IMR-90 (cell line): Measurements from ENCODE around the gene GPC4. TPM values are rescaled to one million over a fixed set of nuclear protein-coding genes. Genes with fewer than 3 reads are reported as not detected.

ENCODE experiments used
- ATAC-seq: fragments of 200-7000 bp; cut with Tn5 transposase; 2 replicates; pipeline ENCODE4 v1.9.1; 2020; ENCODE audit warnings: low read depth, mild to moderate bottlenecking, moderate library complexity
- BruUV-seq: library from RNA; stranded (reverse); fragments of 400-500 nt; replicated peaks from 2 replicates; lab custom pipeline; 2021; lab: Mats Ljungman, UMichigan
- CTCF ChIA-PET: fragments of 300-600 bp; formaldehyde crosslinking; extraction: SDS; loops from one replicate; lab custom pipeline; 2021; ENCODE audit warnings: antibody characterized with exemption; lab: Yijun Ruan, JAX
- POLR2A ChIA-PET: fragments of 300-600 bp; sonication (Branson Sonifier 250); formaldehyde crosslinking; loops from one replicate; lab custom pipeline; 2022; ENCODE audit warnings: antibody characterized with exemption; ENCODE audit not compliant: unreplicated experiment; lab: Charles Lee
- DNase-seq: peaks from one replicate; pipeline ENCODE4 v3.0.0; 2013
- H2AFZ ChIP-seq: replicated peaks from 2 replicates; pipeline ENCODE3; 2013; ENCODE audit warnings: low read length, mild to moderate bottlenecking; ENCODE audit not compliant: poor library complexity
- H2AK5ac ChIP-seq: 2 replicates; pipeline ENCODE4 v1.6.1; 2013; ENCODE audit warnings: low read depth, low read length, inconsistent platforms
- H2AK9ac ChIP-seq: replicated peaks from 2 replicates; pipeline ENCODE3; 2013; ENCODE audit warnings: mild to moderate bottlenecking, low read depth, low read length, moderate library complexity; ENCODE audit not compliant: poor library complexity
- H2BK120ac ChIP-seq: 2 replicates; pipeline ENCODE4 v1.6.1; 2013; ENCODE audit warnings: low read depth, low read length, inconsistent platforms
- H2BK15ac ChIP-seq: 3 replicates; pipeline ENCODE4 v1.6.1; 2013; ENCODE audit warnings: low read depth, low read length, inconsistent platforms
- H2BK20ac ChIP-seq: 2 replicates; pipeline ENCODE4 v1.6.1; 2013; ENCODE audit warnings: low read depth, mild to moderate bottlenecking, inconsistent platforms, low read length, moderate library complexity
- H2BK5ac ChIP-seq: 2 replicates; pipeline ENCODE4 v1.6.1; 2013; ENCODE audit warnings: mild to moderate bottlenecking, low read depth, low read length, inconsistent platforms; ENCODE audit not compliant: poor library complexity, severe bottlenecking
- H3K14ac ChIP-seq: replicated peaks from 2 replicates; pipeline ENCODE4 v1.6.1; 2013; ENCODE audit warnings: low read depth, low read length, inconsistent platforms
- H3K18ac ChIP-seq: 2 replicates; pipeline ENCODE4 v1.6.1; 2013; ENCODE audit warnings: low read depth, low read length, control low read depth
- H3K23ac ChIP-seq: 2 replicates; pipeline ENCODE4 v1.6.1; 2013; ENCODE audit warnings: low read depth, low read length, inconsistent platforms
- H3K27ac ChIP-seq: 2 replicates; pipeline ENCODE4 v1.5.1; 2013; ENCODE audit warnings: mild to moderate bottlenecking, control low read depth, low read length; ENCODE audit not compliant: insufficient read depth
- H3K27me3 ChIP-seq: 2 replicates; pipeline ENCODE4 v1.6.1; 2013; ENCODE audit warnings: low read length; ENCODE audit not compliant: control insufficient read depth, insufficient read depth
- H3K36me3 ChIP-seq: 2 replicates; pipeline ENCODE4 v1.6.1; 2013; ENCODE audit warnings: low read length, mixed read lengths; ENCODE audit not compliant: control insufficient read depth, insufficient read depth
- H3K4ac ChIP-seq: 2 replicates; pipeline ENCODE4 v1.6.1; 2013; ENCODE audit warnings: low read depth, low read length, inconsistent platforms
- H3K4me1 ChIP-seq: 2 replicates; pipeline ENCODE4 v1.6.1; 2013; ENCODE audit warnings: low read length, mixed read lengths; ENCODE audit not compliant: control insufficient read depth, insufficient read depth
- H3K4me2 ChIP-seq: 2 replicates; pipeline ENCODE4 v1.6.1; 2013; ENCODE audit warnings: low read depth, mild to moderate bottlenecking, control low read depth, low read length, moderate library complexity
- H3K4me3 ChIP-seq: 2 replicates; pipeline ENCODE4 v1.5.1; 2013; ENCODE audit warnings: low read depth, mild to moderate bottlenecking, control low read depth, low read length, moderate library complexity; ENCODE audit not compliant: insufficient read depth
- H3K56ac ChIP-seq: 2 replicates; pipeline ENCODE4 v1.6.1; 2013; ENCODE audit warnings: low read length, inconsistent platforms; ENCODE audit not compliant: insufficient read depth; ENCODE audit errors: extremely low read depth
- H3K79me1 ChIP-seq, 2 experiments: 2 replicates each; pipeline ENCODE4 v1.6.1; 2013; ENCODE audit warnings: low read length in 2 of 2, inconsistent platforms in 1 of 2, low read depth in 1 of 2
- H3K9ac ChIP-seq: 2 replicates; pipeline ENCODE4 v1.6.1; 2013; ENCODE audit warnings: low read depth, low read length, control low read depth
- H3K9me1 ChIP-seq: 2 replicates; pipeline ENCODE4 v1.6.1; 2013; ENCODE audit warnings: low read length, inconsistent platforms; ENCODE audit not compliant: insufficient read depth
- H3K9me3 ChIP-seq: 2 replicates; pipeline ENCODE4 v1.6.1; 2013; ENCODE audit warnings: low read length; ENCODE audit not compliant: control insufficient read depth, insufficient read depth
- H4K20me1 ChIP-seq: 2 replicates; pipeline ENCODE4 v1.6.1; 2013; ENCODE audit warnings: low read length, inconsistent platforms; ENCODE audit not compliant: insufficient read depth
- H4K5ac ChIP-seq: 2 replicates; pipeline ENCODE4 v1.6.1; 2013; ENCODE audit warnings: mild to moderate bottlenecking, low read depth, low read length, control low read depth
- H4K8ac ChIP-seq, 2 experiments: 2 replicates each; pipeline ENCODE4 v1.6.1; 2013; ENCODE audit warnings: low read depth in 2 of 2, low read length in 2 of 2, control low read depth in 1 of 2, inconsistent platforms in 1 of 2
- H4K91ac ChIP-seq: 2 replicates; pipeline ENCODE4 v1.6.1; 2013; ENCODE audit warnings: low read depth, low read length, inconsistent platforms; ENCODE audit not compliant: insufficient read depth
- BHLHE40 ChIP-seq: fragments of 150-350 bp; IDR thresholded peaks from 2 replicates; pipeline ENCODE4 v1.6.1; 2016; ENCODE audit warnings: mild to moderate bottlenecking, low read depth, low read length
- CEBPB ChIP-seq: IDR thresholded peaks from 2 replicates; pipeline ENCODE4 v1.6.1; 2012; ENCODE audit warnings: low read depth, low read length, improper control_type of control experiment
- CHD1 ChIP-seq: IDR thresholded peaks from 2 replicates; pipeline ENCODE4 v1.6.1; 2012; ENCODE audit warnings: low read depth, low read length, improper control_type of control experiment
- FOS ChIP-seq: fragments of 150-350 bp; IDR thresholded peaks from 2 replicates; pipeline ENCODE4 v1.6.1; 2016; ENCODE audit warnings: low read depth, low read length
- MAFK ChIP-seq: IDR thresholded peaks from 2 replicates; pipeline ENCODE4 v1.6.1; 2012; ENCODE audit warnings: low read depth, low read length, improper control_type of control experiment
- MAZ ChIP-seq: IDR thresholded peaks from 2 replicates; pipeline ENCODE4 v1.6.1; 2012; ENCODE audit warnings: low read depth, mild to moderate bottlenecking, low read length, improper control_type of control experiment, moderate library complexity, borderline replicate concordance
- MXI1 ChIP-seq: IDR thresholded peaks from 2 replicates; pipeline ENCODE4 v1.6.1; 2012; ENCODE audit warnings: low read depth, mild to moderate bottlenecking, low read length, moderate library complexity, borderline replicate concordance
- NFE2L2 ChIP-seq: fragments of 150-350 bp; IDR thresholded peaks from 2 replicates; pipeline ENCODE4 v1.6.1; 2016; ENCODE audit warnings: low read depth, mild to moderate bottlenecking, low read length
- POLR2A ChIP-seq: IDR thresholded peaks from 2 replicates; pipeline ENCODE4 v1.6.1; 2012; ENCODE audit warnings: mild to moderate bottlenecking, low read depth, low read length
- RAD21 ChIP-seq: IDR thresholded peaks from 2 replicates; pipeline ENCODE4 v1.6.1; 2012; ENCODE audit warnings: low read length, improper control_type of control experiment
- RCOR1 ChIP-seq: IDR thresholded peaks from 2 replicates; pipeline ENCODE4 v1.6.1; 2012; ENCODE audit warnings: mild to moderate bottlenecking, low read length, improper control_type of control experiment; ENCODE audit not compliant: insufficient replicate concordance
- RFX5 ChIP-seq: IDR thresholded peaks from 2 replicates; pipeline ENCODE4 v1.8.0; 2012; ENCODE audit warnings: low read depth, mild to moderate bottlenecking, low read length, moderate library complexity
- SMC3 ChIP-seq: fragments of 150-350 bp; IDR thresholded peaks from 2 replicates; pipeline ENCODE4 v1.6.1; 2016; ENCODE audit warnings: low read depth, mild to moderate bottlenecking, antibody characterized with exemption, low read length, moderate library complexity
- WGBS, 2 experiments: methylation state at CpG; one replicate each; pipeline versions ENCODE4 v1.1.5 to v1.1.7; 2013; ENCODE audit warnings: missing lambda C conversion rate in 2 of 2; ENCODE audit not compliant: insufficient read length in 1 of 2; ENCODE audit errors: extremely low coverage in 2 of 2; 5-methylcytosine and 5-hydroxymethylcytosine counted together
- dilution Hi-C: fragments of 300-500 bp; cut with HindIII; formaldehyde crosslinking; loops from one replicate; pipeline ENCODE4 v1.14.3; 2018; ENCODE audit warnings: low sequenced_read_pairs; ENCODE audit not compliant: unreplicated experiment
- in situ Hi-C: fragments of 300-500 bp; cut with MboI; formaldehyde crosslinking; loops from 3 replicates; pipeline ENCODE4 v1.14.3; 2019; ENCODE audit warnings: low sequenced_read_pairs, inconsistent platforms, mixed read lengths
- intact Hi-C: fragments of 100-400 bp; cut with micrococcal nuclease; formaldehyde crosslinking; loops from 2 replicates; pipeline ENCODE4 v1.10.0; 2022
- polyA plus RNA-seq, 3 experiments: library from polyadenylated mRNA; depleted of rRNA; stranded (reverse); fragments of >200 nt; gene quantifications; 2 replicates each; pipeline ENCODE4 v1.2.3, GENCODE V29; 2012; ENCODE audit warnings: low replicate concordance in 1 of 3
- total RNA-seq: library from RNA; depleted of rRNA; stranded (reverse); fragments of >200 nt; gene quantifications from 2 replicates; pipeline ENCODE4 v1.2.3, GENCODE V29; 2012
- TF ChIP-seq, protein P1 (sequence below): fragments of 150-350 bp; IDR thresholded peaks from 2 replicates; pipeline ENCODE4 v1.6.1; 2017; ENCODE audit warnings: mild to moderate bottlenecking, antibody characterized with exemption, low read length, low read depth
- TF ChIP-seq, protein P2 (sequence below): fragments of 150-350 bp; IDR thresholded peaks from 2 replicates; pipeline ENCODE4 v1.6.1; 2016; ENCODE audit warnings: low read depth, mild to moderate bottlenecking, low read length, moderate library complexity, borderline replicate concordance
- TF ChIP-seq, protein P3 (sequence below): conservative IDR thresholded peaks from 2 replicates; pipeline ENCODE4 v1.5.1; 2012; ENCODE audit warnings: mild to moderate bottlenecking, low read depth, low read length, improper control_type of control experiment

Gene GPC4
- total and polyA plus RNA-seq, 2 of the 4 experiments (the other 2 are of a cell fraction): 0.54 to 1.6 TPM

DNA sequence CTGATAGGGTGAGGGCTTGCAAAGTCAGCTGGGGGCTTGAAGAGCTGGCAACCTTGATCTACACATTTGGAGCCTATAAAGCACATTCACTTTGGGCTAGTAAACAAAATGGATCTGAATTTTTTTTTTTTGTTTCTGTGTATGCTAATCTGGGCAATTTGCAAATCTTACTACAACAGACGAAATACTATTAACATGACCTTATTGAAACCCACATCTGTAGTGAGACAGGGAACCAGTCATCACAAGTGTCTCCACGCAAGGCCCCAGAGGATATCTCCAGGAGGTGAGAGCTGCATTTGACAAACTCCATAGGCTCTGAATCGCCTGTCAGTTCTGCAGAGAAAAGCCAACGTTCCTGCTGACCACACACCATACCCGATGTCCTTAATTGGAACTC, 164.1 kb downstream of the GPC4 start:
- Histone ChIP-seq H2BK20ac (no peak overlapping the region), H4K8ac (no peak overlapping the region), H3K9ac (no peak overlapping the region), H2BK5ac (no peak overlapping the region), H4K5ac (no peak overlapping the region), H3K79me1 (no peaks in the 10 kb centered on the region), H3K36me3 (no peaks in the 10 kb centered on the region), H3K14ac (no peak overlapping the region), H3K9me1 (no peaks in the 10 kb centered on the region), H4K20me1 (no peaks in the 10 kb centered on the region), H3K4me1 (no peaks in the 10 kb centered on the region), H2AK5ac (no peak overlapping the region), H3K4ac (no peak overlapping the region), H4K91ac (no peak overlapping the region), H3K27ac (no peak overlapping the region), H3K4me3 (no peak overlapping the region), H3K18ac (no peak overlapping the region), H3K4me2 (no peak overlapping the region), H2AK9ac (no peak overlapping the region), H2AFZ (no peak overlapping the region), H3K27me3 (peaks cover 1% of the 10 kb centered on the region), H3K9me3 (peaks cover 11% of the 10 kb centered on the region), H3K56ac (no peak overlapping the region), H3K23ac (no peak overlapping the region), H2BK15ac (no peak overlapping the region), H2BK120ac (no peak overlapping the region)
- ChIA-PET CTCF (no interaction called here), POLR2A (no interaction called here)
- dilution Hi-C loops (no loop called here), in situ Hi-C loops (no loop called here), intact Hi-C loops (no loop called here)
- BruUV-seq: no TSS peak
- ATAC-seq (no peak), DNase-seq (no peak)
- no CpG with 5 or more reads among the region's 5 CpGs for WGBS, 2 experiments
- TF ChIP-seq NFE2L2 (no peak), MXI1 (no peak), CHD1 (no peak), RFX5 (no peak), BHLHE40 (no peak), CEBPB (no peak), FOS (no peak), RCOR1 (no peak), RAD21 (no peak), MAZ (no peak), POLR2A (no peak), MAFK (no peak), SMC3 (no peak)
- TF ChIP-seq, protein P1, sequence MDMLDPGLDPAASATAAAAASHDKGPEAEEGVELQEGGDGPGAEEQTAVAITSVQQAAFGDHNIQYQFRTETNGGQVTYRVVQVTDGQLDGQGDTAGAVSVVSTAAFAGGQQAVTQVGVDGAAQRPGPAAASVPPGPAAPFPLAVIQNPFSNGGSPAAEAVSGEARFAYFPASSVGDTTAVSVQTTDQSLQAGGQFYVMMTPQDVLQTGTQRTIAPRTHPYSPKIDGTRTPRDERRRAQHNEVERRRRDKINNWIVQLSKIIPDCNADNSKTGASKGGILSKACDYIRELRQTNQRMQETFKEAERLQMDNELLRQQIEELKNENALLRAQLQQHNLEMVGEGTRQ: no peak
- TF ChIP-seq, protein P2, sequence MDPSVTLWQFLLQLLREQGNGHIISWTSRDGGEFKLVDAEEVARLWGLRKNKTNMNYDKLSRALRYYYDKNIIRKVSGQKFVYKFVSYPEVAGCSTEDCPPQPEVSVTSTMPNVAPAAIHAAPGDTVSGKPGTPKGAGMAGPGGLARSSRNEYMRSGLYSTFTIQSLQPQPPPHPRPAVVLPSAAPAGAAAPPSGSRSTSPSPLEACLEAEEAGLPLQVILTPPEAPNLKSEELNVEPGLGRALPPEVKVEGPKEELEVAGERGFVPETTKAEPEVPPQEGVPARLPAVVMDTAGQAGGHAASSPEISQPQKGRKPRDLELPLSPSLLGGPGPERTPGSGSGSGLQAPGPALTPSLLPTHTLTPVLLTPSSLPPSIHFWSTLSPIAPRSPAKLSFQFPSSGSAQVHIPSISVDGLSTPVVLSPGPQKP: no peak
- TF ChIP-seq, protein P3, sequence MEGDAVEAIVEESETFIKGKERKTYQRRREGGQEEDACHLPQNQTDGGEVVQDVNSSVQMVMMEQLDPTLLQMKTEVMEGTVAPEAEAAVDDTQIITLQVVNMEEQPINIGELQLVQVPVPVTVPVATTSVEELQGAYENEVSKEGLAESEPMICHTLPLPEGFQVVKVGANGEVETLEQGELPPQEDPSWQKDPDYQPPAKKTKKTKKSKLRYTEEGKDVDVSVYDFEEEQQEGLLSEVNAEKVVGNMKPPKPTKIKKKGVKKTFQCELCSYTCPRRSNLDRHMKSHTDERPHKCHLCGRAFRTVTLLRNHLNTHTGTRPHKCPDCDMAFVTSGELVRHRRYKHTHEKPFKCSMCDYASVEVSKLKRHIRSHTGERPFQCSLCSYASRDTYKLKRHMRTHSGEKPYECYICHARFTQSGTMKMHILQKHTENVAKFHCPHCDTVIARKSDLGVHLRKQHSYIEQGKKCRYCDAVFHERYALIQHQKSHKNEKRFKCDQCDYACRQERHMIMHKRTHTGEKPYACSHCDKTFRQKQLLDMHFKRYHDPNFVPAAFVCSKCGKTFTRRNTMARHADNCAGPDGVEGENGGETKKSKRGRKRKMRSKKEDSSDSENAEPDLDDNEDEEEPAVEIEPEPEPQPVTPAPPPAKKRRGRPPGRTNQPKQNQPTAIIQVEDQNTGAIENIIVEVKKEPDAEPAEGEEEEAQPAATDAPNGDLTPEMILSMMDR: no peak
